OCI-LY7 (cell line): ENCODE data around the gene SPON1. TPM values are rescaled to one million over a fixed set of nuclear protein-coding genes. Genes with fewer than 3 reads are reported as not detected.
A peak's percentile ranks its signal among the peaks of the same experiment; 100 is the strongest.

Experiments
- BruUV-seq: library from RNA; stranded (reverse); fragments of 400-500 nt; replicated peaks from 2 replicates; lab custom pipeline; 2021; lab: Mats Ljungman, UMichigan
- CTCF ChIA-PET: fragments of 300-600 bp; sonication (Branson Sonifier 250); formaldehyde crosslinking; loops from one replicate; lab custom pipeline; 2022; ENCODE audit warnings: antibody characterized with exemption; ENCODE audit not compliant: unreplicated experiment; lab: Charles Lee
- POLR2A ChIA-PET: fragments of 300-600 bp; sonication (Branson Sonifier 250); formaldehyde crosslinking; loops from one replicate; lab custom pipeline; 2022; ENCODE audit warnings: antibody characterized with exemption; lab: Charles Lee
- DNase-seq: peaks from one replicate; pipeline ENCODE4 v3.0.0-alpha.2; 2015; ENCODE audit warnings: low spot score
- H2AFZ ChIP-seq: fragments of 200-600 bp; sonication (generic), shearing (Covaris generic); 2 replicates; pipeline ENCODE4 v1.6.1; 2014; ENCODE audit warnings: mild to moderate bottlenecking, antibody characterized with exemption, low read length, moderate library complexity
- H3K27ac ChIP-seq: fragments of 200-600 bp; sonication (generic); 2 replicates; pipeline ENCODE4 v1.5.1; 2014; ENCODE audit warnings: mixed run types, low read depth, mild to moderate bottlenecking, moderate library complexity, low read length, inconsistent platforms; ENCODE audit not compliant: poor library complexity, severe bottlenecking
- H3K36me3 ChIP-seq: fragments of 200-600 bp; sonication (generic); 2 replicates; pipeline ENCODE4 v1.6.1; 2014; ENCODE audit warnings: mild to moderate bottlenecking, antibody characterized with exemption, low read length, moderate library complexity, mixed read lengths; ENCODE audit not compliant: insufficient read depth
- H3K4me1 ChIP-seq: fragments of 200-600 bp; sonication (generic); 2 replicates; pipeline ENCODE4 v1.5.1; 2014; ENCODE audit warnings: mild to moderate bottlenecking, low read length; ENCODE audit not compliant: insufficient read depth, poor library complexity, severe bottlenecking
- H3K4me2 ChIP-seq: fragments of 200-600 bp; sonication (generic); 2 replicates; pipeline ENCODE4 v1.6.1; 2014; ENCODE audit warnings: mild to moderate bottlenecking, low read length
- H3K4me3 ChIP-seq: fragments of 200-600 bp; sonication (generic); 2 replicates; pipeline ENCODE4 v1.5.1; 2014; ENCODE audit warnings: mild to moderate bottlenecking, low read depth, low read length; ENCODE audit not compliant: poor library complexity, severe bottlenecking
- H3K79me2 ChIP-seq: fragments of 200-600 bp; sonication (generic); 2 replicates; pipeline ENCODE4 v1.6.1; 2016; ENCODE audit warnings: low read depth, mild to moderate bottlenecking, low read length, moderate library complexity, mixed read lengths; ENCODE audit not compliant: insufficient read depth
- H3K9me2 ChIP-seq: fragments of 200-600 bp; sonication (generic); 2 replicates; pipeline ENCODE4 v1.6.1; 2016; ENCODE audit warnings: mild to moderate bottlenecking, low read length, mixed read lengths; ENCODE audit not compliant: insufficient read depth
- H3K9me3 ChIP-seq: fragments of 200-600 bp; sonication (generic); 2 replicates; pipeline ENCODE4 v1.6.1; 2014; ENCODE audit warnings: mild to moderate bottlenecking, mixed run types, low read length, mixed read lengths
- H4K20me1 ChIP-seq: fragments of 200-600 bp; sonication (generic); 2 replicates; pipeline ENCODE4 v1.6.1; 2014; ENCODE audit warnings: mild to moderate bottlenecking, antibody characterized with exemption, low read length, moderate library complexity, mixed read lengths; ENCODE audit not compliant: insufficient read depth
- CTCF ChIP-seq: fragments of 200-600 bp; sonication (generic); conservative IDR thresholded peaks from 2 replicates; pipeline ENCODE4 v1.5.1; 2014; ENCODE audit warnings: mild to moderate bottlenecking, antibody characterized with exemption, low read length, moderate library complexity, mixed read lengths
- EZH2phosphoT487 ChIP-seq: fragments of 200-600 bp; sonication (generic); IDR thresholded peaks from 2 replicates; pipeline ENCODE4 v1.6.1; 2018; ENCODE audit warnings: low read depth, borderline replicate concordance, mild to moderate bottlenecking, mixed run types, antibody characterized with exemption, low read length, moderate library complexity, mixed read lengths
- intact Hi-C: fragments of 100-400 bp; cut with micrococcal nuclease; formaldehyde crosslinking; loops from one replicate; pipeline ENCODE4 v1.10.0; 2022; ENCODE audit not compliant: unreplicated experiment
- total RNA-seq, 2 experiments: library from RNA; depleted of rRNA in 1 of 2; stranded (reverse); fragments of >200 nt in 1 of 2; shearing (Covaris generic) in 1 of 2; gene quantifications; 2 replicates each; pipeline ENCODE4 v1.2.3, GENCODE V29; 2014 to 2022

Gene SPON1
- total RNA-seq, 2 experiments from 2014 or later = 0.38 TPM; not detected in 1

GRCh38 chr11:14190992-14191778 is 228.7 kb downstream of the SPON1 start:
- no TSS peak for BruUV-seq
- H3K9me2 ChIP-seq = no peaks in the 10 kb centered on the region
- no peaks in the 10 kb centered on the region for H3K9me3 ChIP-seq
- no peaks in the 10 kb centered on the region for H3K79me2 ChIP-seq
- ChIA-PET POLR2A (no interaction called here), CTCF (no interaction called here)
- no peaks in the 10 kb centered on the region for H3K4me1 ChIP-seq
- no peaks in the 10 kb centered on the region for H4K20me1 ChIP-seq
- no peak overlapping the region for H3K4me2 ChIP-seq
- H2AFZ ChIP-seq = no peak overlapping the region
- intact Hi-C loops = no loop called here
- no peak for TF ChIP-seq EZH2phosphoT487
- TF ChIP-seq CTCF = no peak
- H3K4me3 ChIP-seq = no peak overlapping the region
- DNase-seq = no peak
- H3K36me3 ChIP-seq = no peaks in the 10 kb centered on the region
- no peak overlapping the region for H3K27ac ChIP-seq

- intact Hi-C loops = no loop called here
- H3K9me2 ChIP-seq = no peaks in the 10 kb centered on the region
- no TSS peak for BruUV-seq
- no peaks in the 10 kb centered on the region for H4K20me1 ChIP-seq
- no peak overlapping the region for H3K4me2 ChIP-seq
- no peaks in the 10 kb centered on the region for H3K9me3 ChIP-seq
- POLR2A ChIA-PET = interaction anchor here (0.6 to 1.3 kb wide), 2 partner anchors 23 to 726 kb away, joined by 4 read pairs; no protein-coding TSS in a partner anchor
- no peak for DNase-seq
- TF ChIP-seq CTCF (no peak), EZH2phosphoT487 (no peak)
- CTCF ChIA-PET = no interaction called here
- no peaks in the 10 kb centered on the region for H3K79me2 ChIP-seq
- no peaks in the 10 kb centered on the region for H3K36me3 ChIP-seq
- H3K4me1 ChIP-seq = no peaks in the 10 kb centered on the region
- H2AFZ ChIP-seq = peak overlapping the region; percentile 40
- no peak overlapping the region for H3K4me3 ChIP-seq
- no peak overlapping the region for H3K27ac ChIP-seq
Measured at GRCh38 chr11:14193644-14194043, 231.1 kb downstream of the SPON1 start.
